ENCODE results near the gene DYNLT4.

DNA sequence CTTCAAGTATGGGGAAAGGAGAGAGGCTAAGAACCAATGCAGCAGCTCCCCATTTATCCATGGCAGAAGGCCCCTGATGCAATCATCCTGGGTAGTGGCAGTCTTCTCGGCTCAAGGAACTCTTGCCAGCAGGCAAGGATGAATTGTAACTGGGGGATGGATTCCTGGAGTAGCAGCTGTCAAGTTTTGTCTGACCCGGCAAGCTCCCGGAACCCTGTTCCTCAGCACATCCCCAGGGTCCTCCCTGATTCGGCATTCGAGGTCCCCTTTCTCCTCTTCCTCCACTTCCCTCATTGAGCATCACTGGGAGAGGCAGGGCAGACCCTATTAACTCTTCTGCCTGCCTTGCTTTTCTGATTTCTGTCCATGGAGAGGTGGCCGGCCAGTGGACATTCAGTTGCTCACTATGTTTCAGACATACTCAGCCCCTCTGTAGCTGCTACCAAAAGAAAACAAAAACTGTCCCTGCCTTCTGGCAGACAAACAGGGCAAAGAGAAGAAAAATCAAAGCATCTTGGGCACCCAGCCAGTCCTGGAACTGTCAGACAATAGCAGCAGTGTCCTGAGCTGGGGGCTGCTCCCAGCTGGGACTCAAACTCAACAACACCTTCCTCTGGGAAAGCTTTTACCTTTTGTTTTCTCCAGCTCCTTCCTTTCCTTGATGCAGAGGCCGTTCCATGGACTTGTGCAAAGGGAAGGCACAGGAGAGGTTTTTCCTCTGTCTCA is 41.5 kb upstream of the DYNLT4 start:
- TF ChIP-seq, protein P1, sequence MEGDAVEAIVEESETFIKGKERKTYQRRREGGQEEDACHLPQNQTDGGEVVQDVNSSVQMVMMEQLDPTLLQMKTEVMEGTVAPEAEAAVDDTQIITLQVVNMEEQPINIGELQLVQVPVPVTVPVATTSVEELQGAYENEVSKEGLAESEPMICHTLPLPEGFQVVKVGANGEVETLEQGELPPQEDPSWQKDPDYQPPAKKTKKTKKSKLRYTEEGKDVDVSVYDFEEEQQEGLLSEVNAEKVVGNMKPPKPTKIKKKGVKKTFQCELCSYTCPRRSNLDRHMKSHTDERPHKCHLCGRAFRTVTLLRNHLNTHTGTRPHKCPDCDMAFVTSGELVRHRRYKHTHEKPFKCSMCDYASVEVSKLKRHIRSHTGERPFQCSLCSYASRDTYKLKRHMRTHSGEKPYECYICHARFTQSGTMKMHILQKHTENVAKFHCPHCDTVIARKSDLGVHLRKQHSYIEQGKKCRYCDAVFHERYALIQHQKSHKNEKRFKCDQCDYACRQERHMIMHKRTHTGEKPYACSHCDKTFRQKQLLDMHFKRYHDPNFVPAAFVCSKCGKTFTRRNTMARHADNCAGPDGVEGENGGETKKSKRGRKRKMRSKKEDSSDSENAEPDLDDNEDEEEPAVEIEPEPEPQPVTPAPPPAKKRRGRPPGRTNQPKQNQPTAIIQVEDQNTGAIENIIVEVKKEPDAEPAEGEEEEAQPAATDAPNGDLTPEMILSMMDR (IDR thresholded peaks at IDR 0.05; ENCODE audit: extremely low read depth in 1 of 2, insufficient read depth in 1 of 2, low read depth in 1 of 2, low read length in 2 of 2) = no peak
- TF ChIP-seq FOS (IDR thresholded peaks at IDR 0.05; ENCODE audit: borderline replicate concordance, insufficient read depth, low read length) (no peak), EZH2 (IDR thresholded peaks at IDR 0.05; ENCODE audit: borderline replicate concordance, low read depth, low read length, severe bottlenecking) (no peak), JUN (IDR thresholded peaks at IDR 0.05; ENCODE audit: borderline replicate concordance, insufficient read depth, insufficient read length, low read depth) (no peak), POLR2A (IDR thresholded peaks at IDR 0.05; ENCODE audit: low read depth, low read length) (no peak), POLR2AphosphoS5 (IDR thresholded peaks at IDR 0.05; ENCODE audit: insufficient read depth, low read depth, low read length) (no peak), MYC (IDR thresholded peaks at IDR 0.05; ENCODE audit: low read depth, low read length) (no peak)
- TF ChIP-seq, protein P2, sequence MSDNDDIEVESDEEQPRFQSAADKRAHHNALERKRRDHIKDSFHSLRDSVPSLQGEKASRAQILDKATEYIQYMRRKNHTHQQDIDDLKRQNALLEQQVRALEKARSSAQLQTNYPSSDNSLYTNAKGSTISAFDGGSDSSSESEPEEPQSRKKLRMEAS (IDR thresholded peaks at IDR 0.05; ENCODE audit: insufficient read depth, insufficient read length) = no peak
